GM12878 (cell line): Measurements from ENCODE around the gene UCHL5. TPM values are rescaled to one million over a fixed set of nuclear protein-coding genes. Genes with fewer than 3 reads are reported as not detected.

ENCODE experiments used
- ATAC-seq: fragments of 200-7000 bp; cut with Tn5 transposase; 3 replicates; pipeline ENCODE4 v1.9.1; 2020; ENCODE audit warnings: mild to moderate bottlenecking, moderate library complexity
- BruUV-seq: library from RNA; stranded (reverse); fragments of 400-500 nt; replicated peaks from 2 replicates; lab custom pipeline; 2021; lab: Mats Ljungman, UMichigan
- CTCF ChIA-PET: fragments of 300-600 bp; sonication (Branson Sonifier 250); formaldehyde crosslinking; extraction: SDS; loops from one replicate; lab custom pipeline; 2021; ENCODE audit warnings: inconsistent platforms; lab: Yijun Ruan, JAX
- POLR2A ChIA-PET: fragments of 350-600 bp; formaldehyde crosslinking; extraction: SDS; loops from one replicate; lab custom pipeline; 2021; ENCODE audit warnings: inconsistent platforms; lab: Charles Lee
- RAD21 ChIA-PET: fragments of 300-600 bp; sonication (Branson Sonifier 250); formaldehyde crosslinking; loops from one replicate; lab custom pipeline; 2023; ENCODE audit warnings: antibody characterized with exemption; ENCODE audit not compliant: unreplicated experiment; lab: Charles Lee
- SMC1A ChIA-PET: fragments of 300-600 bp; sonication (Branson Sonifier 250); formaldehyde crosslinking; loops from one replicate; lab custom pipeline; 2023; ENCODE audit not compliant: unreplicated experiment, uncharacterized antibody; lab: Charles Lee
- DNase-seq: peaks from one replicate; pipeline ENCODE4 v3.0.0-alpha.2; 2011; ENCODE audit warnings: low read depth, low spot score
- FAIRE-seq: peaks from 3 replicates; lab custom pipeline; 2011; peaks lifted over from hg19 to GRCh38; lab: Jason Lieb, UNC
- H2AFZ ChIP-seq: 2 replicates; pipeline ENCODE4 v1.6.0; 2011; ENCODE audit warnings: low read depth, low read length, control low read depth; ENCODE audit not compliant: control insufficient read depth
- H3K27ac ChIP-seq: 2 replicates; pipeline ENCODE4 v1.5.1; 2011; ENCODE audit warnings: control low read depth; ENCODE audit not compliant: control insufficient read depth, insufficient read depth
- H3K27me3 ChIP-seq, 2 experiments: replicated peaks in 1 of 2; 2 replicates each; pipeline versions ENCODE4 v1.6.0 to v1.6.1; 2011; ENCODE audit warnings: low read length in 1 of 2; ENCODE audit not compliant: control insufficient read depth in 2 of 2, insufficient read depth in 2 of 2
- H3K36me3 ChIP-seq, 2 experiments: 2 replicates each; pipeline ENCODE4 v1.5.1; 2011; ENCODE audit warnings: low read length in 1 of 2; ENCODE audit not compliant: control insufficient read depth in 2 of 2, insufficient read depth in 2 of 2
- H3K4me1 ChIP-seq: 2 replicates; pipeline ENCODE4 v1.6.1; 2011; ENCODE audit warnings: mild to moderate bottlenecking, low read length, moderate library complexity, mixed read lengths; ENCODE audit not compliant: control insufficient read depth, insufficient read depth
- H3K4me2 ChIP-seq: 2 replicates; pipeline ENCODE4 v1.6.0; 2011; ENCODE audit warnings: control low read depth; ENCODE audit not compliant: control insufficient read depth, insufficient read depth
- H3K4me3 ChIP-seq: fragments of 200-600 bp; sonication (generic); 2 replicates; pipeline ENCODE4 v1.5.1; 2016
- H3K79me2 ChIP-seq: 2 replicates; pipeline ENCODE4 v1.6.0; 2011; ENCODE audit warnings: low read length; ENCODE audit not compliant: control insufficient read depth, insufficient read depth
- H3K9ac ChIP-seq: 2 replicates; pipeline ENCODE4 v1.8.0; 2011; ENCODE audit warnings: low read length, control low read depth, mixed read lengths; ENCODE audit not compliant: control insufficient read depth, insufficient read depth
- H3K9me3 ChIP-seq: replicated peaks from 3 replicates; pipeline ENCODE4 v1.5.1; 2011; ENCODE audit warnings: mild to moderate bottlenecking, low read length; ENCODE audit not compliant: control insufficient read depth, insufficient read depth
- H4K20me1 ChIP-seq: 2 replicates; pipeline ENCODE4 v1.6.0; 2011; ENCODE audit not compliant: control insufficient read depth, insufficient read depth
- ASH2L ChIP-seq: fragments of 300-600, 200-600 bp; sonication (generic); IDR thresholded peaks from 2 replicates; pipeline ENCODE4 v1.6.1; 2017; ENCODE audit warnings: low read depth, mild to moderate bottlenecking, borderline replicate concordance
- CHD4 ChIP-seq: fragments of 200-600 bp; sonication (generic); IDR thresholded peaks from 2 replicates; pipeline ENCODE4 v1.6.1; 2016; ENCODE audit warnings: mild to moderate bottlenecking
- MXI1 ChIP-seq: fragments of 150-350 bp; IDR thresholded peaks from 2 replicates; pipeline ENCODE4 v1.6.1; 2011; ENCODE audit warnings: low read depth, mild to moderate bottlenecking, inconsistent platforms, low read length, improper control_type of control experiment
- NR2C2 ChIP-seq: IDR thresholded peaks from 2 replicates; pipeline ENCODE4 v1.6.1; 2011; ENCODE audit warnings: borderline replicate concordance, low read depth; ENCODE audit not compliant: control insufficient read depth, insufficient read length
- PBX3 ChIP-seq: IDR thresholded peaks from 2 replicates; pipeline ENCODE4 v1.6.1; 2011; ENCODE audit warnings: mild to moderate bottlenecking, low read depth, low read length, moderate library complexity; ENCODE audit not compliant: insufficient replicate concordance
- POLR2AphosphoS5 ChIP-seq: IDR thresholded peaks from 2 replicates; pipeline ENCODE4 v1.6.1; 2011; ENCODE audit warnings: mild to moderate bottlenecking, low read length, inconsistent platforms
- TBL1XR1 ChIP-seq: IDR thresholded peaks from 2 replicates; pipeline ENCODE4 v1.6.1; 2012; ENCODE audit warnings: low read depth, low read length, improper control_type of control experiment
- in situ Hi-C: fragments of 300-500 bp; cut with MboI; formaldehyde crosslinking; loops from 9 replicates; pipeline ENCODE4 v1.14.3; 2018; ENCODE audit warnings: mixed read lengths
- intact Hi-C: fragments of 100-400 bp; cut with micrococcal nuclease; formaldehyde crosslinking; loops from one replicate; pipeline ENCODE4 v1.14.2; 2022; ENCODE audit not compliant: unreplicated experiment
- polyA plus RNA-seq, 11 experiments: library from polyadenylated mRNA; depleted of rRNA in 4 of 11; unstranded in 6 of 11; stranded (reverse) in 5 of 11; fragments of >200 nt; fragmentation: Nextera tagmentation in 4 of 11; fragmentation: Illumina TruSeq in 1 of 11; extraction: Ambion mirVana in 4 of 11; extraction: Trizol in 1 of 11; gene quantifications; 1 replicate in 1 of 11; 2 replicates in 10 of 11; pipeline versions ENCODE4 v1.2.1 to v1.2.3, GENCODE V29; 2011 to 2016; ENCODE audit warnings: inconsistent platforms in 2 of 11, missing spikeins in 2 of 11, low read depth in 1 of 11
- total RNA-seq, 4 experiments: library from RNA; depleted of rRNA in 3 of 4; stranded (reverse); fragments of >200 nt in 3 of 4; fragmentation: Illumina TruSeq in 1 of 4; extraction: Trizol in 1 of 4; gene quantifications; 2 replicates each; pipeline versions ENCODE4 v1.2.1 to v1.2.3, GENCODE V29; 2013 to 2021

UCHL5 gene
- total and polyA plus RNA-seq, 10 of the 15 experiments (the other 5 are each of a cell fraction or from before 2014, with no cell fraction given) = 30.1 to 179 (median 60.1) TPM

- no peak for TF ChIP-seq NR2C2
- no peak for TF ChIP-seq ASH2L
- no peak for TF ChIP-seq MXI1
- TF ChIP-seq PBX3 = no peak
Observed at GRCh38 chr1:192976576-192976975, 82.6 kb downstream of the UCHL5 start (continued).

GRCh38 chr1:192974701-192975100 lies 84.5 kb downstream of the UCHL5 start:
- POLR2A ChIA-PET = no interaction called here
- no peaks in the 10 kb centered on the region for H3K27me3 ChIP-seq
- no peak for TF ChIP-seq CHD4
- no peak for TF ChIP-seq TBL1XR1
- no peak for TF ChIP-seq POLR2AphosphoS5
- DNase-seq (no peak), ATAC-seq (no peak; the same call in 2 of the 3 replicates), FAIRE-seq (no peak)
- H3K79me2 ChIP-seq = no peaks in the 10 kb centered on the region
- RAD21 ChIA-PET = no interaction called here
- BruUV-seq = no TSS peak
- in situ Hi-C loops (no loop called here), intact Hi-C loops (no loop called here)
- H3K9me3 ChIP-seq = no peaks in the 10 kb centered on the region
- no peak overlapping the region for H3K4me3 ChIP-seq
- no peak overlapping the region for H3K9ac ChIP-seq
- SMC1A ChIA-PET = interaction anchor here (0.9 kb wide), 1 partner anchor 519 kb away, joined by 3 read pairs; no protein-coding TSS in a partner anchor
- no peak overlapping the region for H3K4me2 ChIP-seq
- H3K27ac ChIP-seq = no peak overlapping the region
- no peaks in the 10 kb centered on the region for H3K36me3 ChIP-seq
- CTCF ChIA-PET = no interaction called here
- no peak overlapping the region for H2AFZ ChIP-seq
- no peaks in the 10 kb centered on the region for H3K4me1 ChIP-seq
- H4K20me1 ChIP-seq = no peaks in the 10 kb centered on the region
